GM12878 (cell line): ENCODE measurements around the gene ARHGEF26. TPM values are rescaled to one million over a fixed set of nuclear protein-coding genes. Genes with fewer than 3 reads are reported as not detected.

Experiments used
- ATAC-seq: fragments of 200-7000 bp; cut with Tn5 transposase; 3 replicates; pipeline ENCODE4 v1.9.1; 2020; ENCODE audit warnings: mild to moderate bottlenecking, moderate library complexity
- BruUV-seq: library from RNA; stranded (reverse); fragments of 400-500 nt; replicated peaks from 2 replicates; lab custom pipeline; 2021; lab: Mats Ljungman, UMichigan
- CTCF ChIA-PET: fragments of 300-600 bp; sonication (Branson Sonifier 250); formaldehyde crosslinking; extraction: SDS; loops from one replicate; lab custom pipeline; 2021; ENCODE audit warnings: inconsistent platforms; lab: Yijun Ruan, JAX
- POLR2A ChIA-PET: fragments of 350-600 bp; formaldehyde crosslinking; extraction: SDS; loops from one replicate; lab custom pipeline; 2021; ENCODE audit warnings: inconsistent platforms; lab: Charles Lee
- RAD21 ChIA-PET: fragments of 300-600 bp; sonication (Branson Sonifier 250); formaldehyde crosslinking; loops from one replicate; lab custom pipeline; 2023; ENCODE audit warnings: antibody characterized with exemption; ENCODE audit not compliant: unreplicated experiment; lab: Charles Lee
- SMC1A ChIA-PET: fragments of 300-600 bp; sonication (Branson Sonifier 250); formaldehyde crosslinking; loops from one replicate; lab custom pipeline; 2023; ENCODE audit not compliant: unreplicated experiment, uncharacterized antibody; lab: Charles Lee
- DNase-seq: peaks from one replicate; pipeline ENCODE4 v3.0.0-alpha.2; 2011; ENCODE audit warnings: low read depth, low spot score
- FAIRE-seq: peaks from 3 replicates; lab custom pipeline; 2011; peaks lifted over from hg19 to GRCh38; lab: Jason Lieb, UNC
- H2AFZ ChIP-seq: 2 replicates; pipeline ENCODE4 v1.6.0; 2011; ENCODE audit warnings: low read depth, low read length, control low read depth; ENCODE audit not compliant: control insufficient read depth
- H3K27ac ChIP-seq: 2 replicates; pipeline ENCODE4 v1.5.1; 2011; ENCODE audit warnings: control low read depth; ENCODE audit not compliant: control insufficient read depth, insufficient read depth
- H3K27me3 ChIP-seq, 2 experiments: replicated peaks in 1 of 2; 2 replicates each; pipeline versions ENCODE4 v1.6.0 to v1.6.1; 2011; ENCODE audit warnings: low read length in 1 of 2; ENCODE audit not compliant: control insufficient read depth in 2 of 2, insufficient read depth in 2 of 2
- H3K36me3 ChIP-seq, 2 experiments: 2 replicates each; pipeline ENCODE4 v1.5.1; 2011; ENCODE audit warnings: low read length in 1 of 2; ENCODE audit not compliant: control insufficient read depth in 2 of 2, insufficient read depth in 2 of 2
- H3K4me1 ChIP-seq: 2 replicates; pipeline ENCODE4 v1.6.1; 2011; ENCODE audit warnings: mild to moderate bottlenecking, low read length, moderate library complexity, mixed read lengths; ENCODE audit not compliant: control insufficient read depth, insufficient read depth
- H3K4me2 ChIP-seq: 2 replicates; pipeline ENCODE4 v1.6.0; 2011; ENCODE audit warnings: control low read depth; ENCODE audit not compliant: control insufficient read depth, insufficient read depth
- H3K4me3 ChIP-seq: fragments of 200-600 bp; sonication (generic); 2 replicates; pipeline ENCODE4 v1.5.1; 2016
- H3K79me2 ChIP-seq: 2 replicates; pipeline ENCODE4 v1.6.0; 2011; ENCODE audit warnings: low read length; ENCODE audit not compliant: control insufficient read depth, insufficient read depth
- H3K9ac ChIP-seq: 2 replicates; pipeline ENCODE4 v1.8.0; 2011; ENCODE audit warnings: low read length, control low read depth, mixed read lengths; ENCODE audit not compliant: control insufficient read depth, insufficient read depth
- H3K9me3 ChIP-seq: replicated peaks from 3 replicates; pipeline ENCODE4 v1.5.1; 2011; ENCODE audit warnings: mild to moderate bottlenecking, low read length; ENCODE audit not compliant: control insufficient read depth, insufficient read depth
- H4K20me1 ChIP-seq: 2 replicates; pipeline ENCODE4 v1.6.0; 2011; ENCODE audit not compliant: control insufficient read depth, insufficient read depth
- ATF2 ChIP-seq: IDR thresholded peaks from 2 replicates; pipeline ENCODE4 v1.6.1; 2012; ENCODE audit warnings: low read length, inconsistent platforms
- BMI1 ChIP-seq: fragments of 450-650 bp; IDR thresholded peaks from 2 replicates; pipeline ENCODE4 v1.6.1; 2016; ENCODE audit warnings: mild to moderate bottlenecking, moderate library complexity, borderline replicate concordance
- BRCA1 ChIP-seq: IDR thresholded peaks from 2 replicates; pipeline ENCODE4 v1.6.1; 2011; ENCODE audit warnings: low read depth, low read length, improper control_type of control experiment
- EZH2 ChIP-seq: IDR thresholded peaks from 2 replicates; pipeline ENCODE4 v1.6.1; 2012; ENCODE audit warnings: low read depth, mild to moderate bottlenecking, control low read depth, inconsistent platforms, low read length, borderline replicate concordance; ENCODE audit not compliant: control insufficient read depth
- GABPA ChIP-seq: IDR thresholded peaks from 2 replicates; pipeline ENCODE4 v1.6.1; 2014; ENCODE audit warnings: antibody characterized with exemption, low read depth, mild to moderate bottlenecking, inconsistent platforms
- HDAC2 ChIP-seq: fragments of 200-600 bp; sonication (generic); IDR thresholded peaks from 2 replicates; pipeline ENCODE4 v1.6.1; 2017
- HDGF ChIP-seq: fragments of 450-650 bp; IDR thresholded peaks from 2 replicates; pipeline ENCODE4 v1.6.1; 2016; ENCODE audit warnings: antibody characterized with exemption
- MYB ChIP-seq: fragments of 150-350 bp; IDR thresholded peaks from 2 replicates; pipeline ENCODE4 v1.6.1; 2014; ENCODE audit warnings: mild to moderate bottlenecking, low read depth, low read length, borderline replicate concordance
- POLR2A ChIP-seq: IDR thresholded peaks from 2 replicates; pipeline ENCODE4 v1.6.1; 2011; ENCODE audit warnings: low read depth, mild to moderate bottlenecking, low read length
- POLR2AphosphoS2 ChIP-seq: IDR thresholded peaks from 2 replicates; pipeline ENCODE4 v1.6.1; 2011; ENCODE audit warnings: low read depth, mild to moderate bottlenecking, low read length, improper control_type of control experiment, moderate library complexity
- PRDM15 ChIP-seq: fragments of 450-650 bp; formaldehyde crosslinking; IDR thresholded peaks from 2 replicates; pipeline ENCODE4 v1.4.0; 2020; ENCODE audit warnings: mild to moderate bottlenecking, moderate library complexity
- RELB ChIP-seq: fragments of 450-650 bp; IDR thresholded peaks from 2 replicates; pipeline ENCODE4 v1.6.1; 2017; ENCODE audit warnings: low read depth, mild to moderate bottlenecking, moderate library complexity
- SIX5 ChIP-seq: IDR thresholded peaks from 2 replicates; pipeline ENCODE4 v1.6.1; 2011; ENCODE audit warnings: mild to moderate bottlenecking, low read depth, low read length, moderate library complexity; ENCODE audit not compliant: severe bottlenecking
- SMAD1 ChIP-seq: fragments of 450-650 bp; IDR thresholded peaks from 2 replicates; pipeline ENCODE4 v1.6.1; 2018; ENCODE audit warnings: mild to moderate bottlenecking, low read depth; ENCODE audit not compliant: partially characterized antibody
- SMAD5 ChIP-seq: IDR thresholded peaks from 2 replicates; pipeline ENCODE4 v1.6.1; 2016; ENCODE audit warnings: antibody characterized with exemption, low read depth
- SUPT20H ChIP-seq: IDR thresholded peaks from 2 replicates; pipeline ENCODE4 v1.6.1; 2011; ENCODE audit warnings: low read depth, mild to moderate bottlenecking, low read length, moderate library complexity, borderline replicate concordance; ENCODE audit not compliant: control insufficient read depth
- YY1 ChIP-seq: IDR thresholded peaks from 2 replicates; pipeline ENCODE4 v1.6.1; 2011; ENCODE audit warnings: low read depth, mild to moderate bottlenecking, low read length
- ZNF622 ChIP-seq: fragments of 450-650 bp; IDR thresholded peaks from 2 replicates; pipeline ENCODE4 v1.6.1; 2017; ENCODE audit warnings: mild to moderate bottlenecking, inconsistent platforms
- WGBS: methylation state at CpG from one replicate; pipeline ENCODE4 v1.1.6; 2016; ENCODE audit warnings: low lambda C conversion rate; ENCODE audit not compliant: insufficient replicate concordance, insufficient coverage; ENCODE audit errors: missing lambda C conversion rate; 5-methylcytosine and 5-hydroxymethylcytosine counted together
- in situ Hi-C: fragments of 300-500 bp; cut with MboI; formaldehyde crosslinking; loops from 9 replicates; pipeline ENCODE4 v1.14.3; 2018; ENCODE audit warnings: mixed read lengths
- intact Hi-C: fragments of 100-400 bp; cut with micrococcal nuclease; formaldehyde crosslinking; loops from one replicate; pipeline ENCODE4 v1.14.2; 2022; ENCODE audit not compliant: unreplicated experiment
- polyA plus RNA-seq, 11 experiments: library from polyadenylated mRNA; depleted of rRNA in 4 of 11; unstranded in 6 of 11; stranded (reverse) in 5 of 11; fragments of >200 nt; fragmentation: Nextera tagmentation in 4 of 11; fragmentation: Illumina TruSeq in 1 of 11; extraction: Ambion mirVana in 4 of 11; extraction: Trizol in 1 of 11; gene quantifications; 1 replicate in 1 of 11; 2 replicates in 10 of 11; pipeline versions ENCODE4 v1.2.1 to v1.2.3, GENCODE V29; 2011 to 2016; ENCODE audit warnings: inconsistent platforms in 2 of 11, missing spikeins in 2 of 11, low read depth in 1 of 11
- total RNA-seq, 4 experiments: library from RNA; depleted of rRNA in 3 of 4; stranded (reverse); fragments of >200 nt in 3 of 4; fragmentation: Illumina TruSeq in 1 of 4; extraction: Trizol in 1 of 4; gene quantifications; 2 replicates each; pipeline versions ENCODE4 v1.2.1 to v1.2.3, GENCODE V29; 2013 to 2021

Gene ARHGEF26
- total and polyA plus RNA-seq, 10 of the 15 experiments (the other 5 are each of a cell fraction or from before 2014, with no cell fraction given): 0.02 to 0.47 (median 0.05) TPM; not detected in 1

- 100% methylated on average over 1 of the region's 1 CpG for WGBS
- Histone ChIP-seq H2AFZ (no peak overlapping the region), H3K27ac (no peak overlapping the region), H3K27me3 (no peaks in the 10 kb centered on the region; a peak in 1 of 4 replicates), H3K9ac (no peak overlapping the region), H4K20me1 (no peaks in the 10 kb centered on the region), H3K4me1 (no peaks in the 10 kb centered on the region), H3K79me2 (no peaks in the 10 kb centered on the region), H3K4me2 (no peak overlapping the region), H3K4me3 (no peak overlapping the region), H3K36me3 (no peaks in the 10 kb centered on the region), H3K9me3 (no peaks in the 10 kb centered on the region)
- RAD21 ChIA-PET: no interaction called here
- no peak for FAIRE-seq
- TF ChIP-seq SIX5 (no peak), GABPA (no peak), SMAD1 (no peak), PRDM15 (no peak), MYB (no peak), SUPT20H (no peak), SMAD5 (no peak), RELB (no peak), BRCA1 (no peak), ZNF622 (no peak), YY1 (no peak), POLR2A (no peak), HDGF (no peak), EZH2 (no peak), ATF2 (no peak), POLR2AphosphoS2 (no peak), BMI1 (no peak), HDAC2 (no peak)
- CTCF ChIA-PET: no interaction called here
- SMC1A ChIA-PET: no interaction called here
- POLR2A ChIA-PET: no interaction called here
- no peak for ATAC-seq
- BruUV-seq: no TSS peak
- no peak for DNase-seq
- intact Hi-C loops: no loop called here
- in situ Hi-C loops: no loop called here
Observed at GRCh38 chr3:154148541-154148940, 27.4 kb downstream of the ARHGEF26 start.
